A549 (cell line): ENCODE measurements around the gene CALHM6. TPM values are rescaled to one million over a fixed set of nuclear protein-coding genes. Genes with fewer than 3 reads are reported as not detected.

Experiments used
- ATAC-seq, 2 experiments: fragments of 200-7000 bp in 1 of 2; fragments of >200 bp in 1 of 2; cut with Nextera tagmentation in 1 of 2; cut with Tn5 transposase in 1 of 2; 3 replicates each; pipeline versions ENCODE4 v1.8.0 to v1.9.1; 2018 to 2020; ENCODE audit warnings: mild to moderate bottlenecking in 1 of 2, moderate library complexity in 1 of 2
- CTCF ChIA-PET: fragments of 300-600 bp; sonication (Branson Sonifier 250); formaldehyde crosslinking; extraction: SDS; loops from one replicate; lab custom pipeline; 2021; ENCODE audit warnings: antibody characterized with exemption, inconsistent platforms; lab: Yijun Ruan, JAX
- POLR2A ChIA-PET: fragments of 350-600 bp; formaldehyde crosslinking; extraction: SDS; loops from one replicate; lab custom pipeline; 2021; ENCODE audit warnings: antibody characterized with exemption, inconsistent platforms; lab: Yijun Ruan, JAX
- DNase-seq, 2 experiments: peaks; one replicate each; pipeline versions ENCODE4 v3.0.0 to v3.0.0-alpha.2; 2011 to 2016; ENCODE audit warnings: low read depth in 1 of 2, low spot score in 1 of 2
- FAIRE-seq: peaks from 2 replicates; lab custom pipeline; 2011; peaks lifted over from hg19 to GRCh38; lab: Jason Lieb, UNC
- H3K27ac ChIP-seq, 2 experiments: fragments of >200 bp; sonication (Bioruptor Twin); formaldehyde crosslinking; 3 replicates each; pipeline ENCODE4 v1.5.1; 2016 to 2017
- H3K4me1 ChIP-seq: fragments of >200 bp; sonication (Bioruptor Twin); formaldehyde crosslinking; 3 replicates; pipeline ENCODE4 v1.6.1; 2016
- H3K4me2 ChIP-seq: fragments of >200 bp; sonication (Bioruptor Twin); formaldehyde crosslinking; 3 replicates; pipeline ENCODE4 v1.6.1; 2016
- H3K4me3 ChIP-seq: fragments of >200 bp; sonication (Bioruptor Twin); formaldehyde crosslinking; 3 replicates; pipeline ENCODE4 v1.5.1; 2016
- H3K9me3 ChIP-seq: fragments of >200 bp; sonication (Bioruptor Twin); formaldehyde crosslinking; 3 replicates; pipeline ENCODE4 v1.6.1; 2016
- ATOH8 ChIP-seq: fragments of 250-450 bp; sonication (Bioruptor Pico); IDR thresholded peaks from 2 replicates; pipeline ENCODE4 v1.5.0; 2020; ENCODE audit warnings: low read depth, mild to moderate bottlenecking, moderate library complexity
- BCL3 ChIP-seq: fragments of >200 bp; sonication (Bioruptor Twin); formaldehyde crosslinking; IDR thresholded peaks from 3 replicates; pipeline ENCODE4 v1.6.1; 2016
- CBX8 ChIP-seq: fragments of 200-600 bp; sonication (generic); IDR thresholded peaks from 2 replicates; pipeline ENCODE4 v1.6.1; 2016
- CEBPB ChIP-seq, 2 experiments: fragments of >200 bp in 1 of 2; sonication (Bioruptor Twin) in 1 of 2; formaldehyde crosslinking in 1 of 2; IDR thresholded peaks; 2 replicates each; pipeline ENCODE4 v1.6.1; 2012 to 2016
- CHD2 ChIP-seq: fragments of 150-350 bp; IDR thresholded peaks from 2 replicates; pipeline ENCODE4 v1.6.1; 2014; ENCODE audit warnings: low read length; ENCODE audit not compliant: partially characterized antibody
- EHF ChIP-seq: fragments of 250-450 bp; sonication (Bioruptor Pico); IDR thresholded peaks from 2 replicates; pipeline ENCODE4 v1.5.0; 2020; ENCODE audit warnings: mild to moderate bottlenecking
- EHMT2 ChIP-seq: fragments of 200-600 bp; sonication (generic); IDR thresholded peaks from 2 replicates; pipeline ENCODE4 v1.6.1; 2016; ENCODE audit warnings: antibody characterized with exemption, low read depth, mild to moderate bottlenecking, moderate library complexity
- EP300 ChIP-seq, 2 experiments: fragments of >200 bp; sonication (Bioruptor Twin); formaldehyde crosslinking; IDR thresholded peaks; 2 replicates in 1 of 2; 3 replicates in 1 of 2; pipeline ENCODE4 v1.6.1; 2016 to 2017
- ESRRA ChIP-seq: fragments of 150-350 bp; IDR thresholded peaks from 2 replicates; pipeline ENCODE4 v1.6.1; 2014; ENCODE audit warnings: mild to moderate bottlenecking, low read length, borderline replicate concordance
- FOSL2 ChIP-seq, 2 experiments: fragments of 450-650 bp in 1 of 2; fragments of >200 bp in 1 of 2; sonication (Bioruptor Twin) in 1 of 2; formaldehyde crosslinking; IDR thresholded peaks; 2 replicates each; pipeline versions ENCODE4 v1.5.0 to v1.6.1; 2016 to 2020; ENCODE audit warnings: mild to moderate bottlenecking in 1 of 2, moderate library complexity in 1 of 2
- HEYL ChIP-seq: fragments of 250-450 bp; sonication (Bioruptor Pico); IDR thresholded peaks from 2 replicates; pipeline ENCODE4 v1.8.0; 2021; ENCODE audit warnings: mild to moderate bottlenecking, moderate library complexity
- HOXB13 ChIP-seq: fragments of 250-450 bp; sonication (Bioruptor Pico); IDR thresholded peaks from 2 replicates; pipeline ENCODE4 v1.5.0; 2020; ENCODE audit warnings: low read depth, mild to moderate bottlenecking, moderate library complexity
- JUNB ChIP-seq: fragments of >200 bp; sonication (Bioruptor Twin); formaldehyde crosslinking; IDR thresholded peaks from 2 replicates; pipeline ENCODE4 v1.6.1; 2016
- KDM1A ChIP-seq: fragments of 200-600 bp; sonication (generic); IDR thresholded peaks from 2 replicates; pipeline ENCODE4 v1.6.1; 2016; ENCODE audit warnings: low read depth, mild to moderate bottlenecking
- KDM5A ChIP-seq: fragments of 200-600 bp; sonication (generic); IDR thresholded peaks from 2 replicates; pipeline ENCODE4 v1.6.1; 2016; ENCODE audit warnings: antibody characterized with exemption, mild to moderate bottlenecking
- MAFK ChIP-seq: fragments of 450-650 bp; IDR thresholded peaks from 2 replicates; pipeline ENCODE4 v1.6.1; 2014; ENCODE audit not compliant: partially characterized antibody
- MYC ChIP-seq: IDR thresholded peaks from 2 replicates; pipeline ENCODE4 v1.6.1; 2012; ENCODE audit warnings: mild to moderate bottlenecking, inconsistent platforms, low read length, improper control_type of control experiment, borderline replicate concordance
- NFE2L2 ChIP-seq: fragments of 150-350 bp; conservative IDR thresholded peaks from 2 replicates; pipeline ENCODE4 v1.6.1; 2014; ENCODE audit warnings: low read length
- NR3C1 ChIP-seq: fragments of >200 bp; sonication (Bioruptor Twin); formaldehyde crosslinking; IDR thresholded peaks from 3 replicates; pipeline ENCODE4 v1.6.1; 2017
- RFX5 ChIP-seq: fragments of 450-650 bp; IDR thresholded peaks from 2 replicates; pipeline ENCODE4 v1.7.1; 2014; ENCODE audit warnings: antibody characterized with exemption, mild to moderate bottlenecking, moderate library complexity
- TFCP2L1 ChIP-seq: fragments of 250-450 bp; sonication (Bioruptor Pico); IDR thresholded peaks from 2 replicates; pipeline ENCODE4 v1.5.0; 2021; ENCODE audit warnings: mild to moderate bottlenecking
- ZNF302 ChIP-seq: fragments of 250-450 bp; sonication (Bioruptor Pico); IDR thresholded peaks from 2 replicates; pipeline ENCODE4 v1.9.0; 2021; ENCODE audit warnings: inconsistent platforms, mild to moderate bottlenecking, moderate library complexity
- ZSCAN20 ChIP-seq: fragments of 250-450 bp; sonication (Bioruptor Pico); IDR thresholded peaks from 2 replicates; pipeline ENCODE4 v1.8.0; 2022; ENCODE audit warnings: mild to moderate bottlenecking, moderate library complexity
- WGBS: methylation state at CpG from one replicate; pipeline ENCODE4 v1.1.6; 2017; ENCODE audit errors: missing lambda C conversion rate; 5-methylcytosine and 5-hydroxymethylcytosine counted together
- polyA plus RNA-seq, 4 experiments: library from polyadenylated mRNA; depleted of rRNA in 3 of 4; stranded (reverse); fragments of >200 nt; fragmentation: RNase III in 1 of 4; extraction: RNeasy Plus Mini Kit Qiagen cat#74134 plus additional on column Dnase treatment in 1 of 4; gene quantifications; 2 replicates in 3 of 4; 3 replicates in 1 of 4; pipeline ENCODE4 v1.2.3, GENCODE V29; 2011 to 2017
- TF ChIP-seq, protein P1 (sequence below): fragments of 150-350 bp; IDR thresholded peaks from 2 replicates; pipeline ENCODE4 v1.6.1; 2014; ENCODE audit warnings: low read depth, mild to moderate bottlenecking, low read length
- TF ChIP-seq, protein P2 (sequence below): IDR thresholded peaks from 2 replicates; pipeline ENCODE4 v1.6.1; 2012
- TF ChIP-seq, protein P3 (sequence below): fragments of 450-650 bp; IDR thresholded peaks from 2 replicates; pipeline ENCODE4 v1.6.1; 2014; ENCODE audit warnings: antibody characterized with exemption

Gene CALHM6
- polyA plus RNA-seq, 2 of the 4 experiments (the other 2 are of a cell fraction), result 0.31 TPM; not detected in 1

DNA sequence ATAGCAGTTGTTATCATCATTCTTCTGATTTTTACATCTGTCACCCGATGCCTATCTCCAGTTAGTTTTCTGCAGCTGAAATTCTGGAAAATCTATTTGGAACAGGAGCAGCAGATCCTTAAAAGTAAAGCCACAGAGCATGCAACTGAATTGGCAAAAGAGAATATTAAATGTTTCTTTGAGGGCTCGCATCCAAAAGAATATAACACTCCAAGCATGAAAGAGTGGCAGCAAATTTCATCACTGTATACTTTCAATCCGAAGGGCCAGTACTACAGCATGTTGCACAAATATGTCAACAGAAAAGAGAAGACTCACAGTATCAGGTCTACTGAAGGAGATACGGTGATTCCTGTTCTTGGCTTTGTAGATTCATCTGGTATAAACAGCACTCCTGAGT is 2.1 kb downstream of the CALHM6 start (continued):
- TF ChIP-seq ATOH8 (CRISPR knock-in tag), result no peak

GRCh38 chr6:116465246-116465645 is 4.1 kb downstream of the CALHM6 start:
- ChIA-PET CTCF (interaction anchor here (0.6 kb wide), 1 partner anchor 709 kb away, joined by 3 read pairs; no protein-coding TSS in a partner anchor), POLR2A (no interaction called here)
- H3K4me1 ChIP-seq, result no peaks in the 10 kb centered on the region
- H3K27ac ChIP-seq, result no peak overlapping the region
- ATAC-seq, result no peak
- H3K4me2 ChIP-seq, result no peak overlapping the region
- peak; percentile 10 for TF ChIP-seq MAFK
- no peak for TF ChIP-seq NR3C1
- H3K4me3 ChIP-seq, result no peak overlapping the region
- 75% methylated on average over 5 of the region's 5 CpGs for WGBS
- H3K9me3 ChIP-seq, result no peaks in the 10 kb centered on the region
- no peak for FAIRE-seq
- DNase-seq, result no peak

DNA sequence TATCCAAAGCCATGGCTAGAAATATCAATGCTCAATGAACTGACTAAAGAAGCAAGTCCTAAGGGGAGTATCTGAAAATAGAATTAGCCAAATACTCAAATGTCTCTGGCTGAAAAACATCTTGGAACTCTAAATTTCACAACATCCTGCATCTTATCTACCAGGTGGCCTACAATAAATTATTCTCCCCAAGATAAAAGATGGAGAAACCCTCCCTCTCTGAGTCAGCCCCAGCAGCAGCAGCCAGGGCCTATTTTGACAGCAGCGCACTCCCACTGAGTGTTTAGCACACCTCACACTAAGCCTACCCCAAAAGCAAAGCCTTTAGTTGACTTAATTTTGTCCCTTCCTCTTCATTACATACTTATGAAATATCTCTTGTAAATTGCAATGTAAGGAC is 5.9 kb downstream of the CALHM6 start:
- CTCF ChIA-PET, result no interaction called here
- DNase-seq, result no peak

DNA sequence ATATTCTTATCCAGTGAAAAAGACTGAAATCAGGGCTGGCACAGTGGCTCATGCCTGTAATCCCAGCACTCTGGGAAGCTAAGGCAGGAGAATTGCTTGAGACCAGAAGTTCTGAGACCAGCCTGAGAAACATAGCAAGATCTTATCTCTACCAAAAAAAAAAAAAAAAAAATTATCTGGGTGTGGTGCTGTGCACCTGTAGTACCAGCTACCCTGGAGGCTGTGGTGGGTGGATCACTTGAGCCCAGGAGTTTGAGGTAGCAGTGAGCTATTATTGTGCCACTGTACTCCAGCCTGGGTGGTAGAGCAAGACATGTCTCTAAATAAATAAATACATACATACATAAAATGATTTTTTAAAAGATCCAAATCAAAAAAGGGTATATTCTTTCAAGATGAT is 6.3 kb downstream of the CALHM6 start:
- CTCF ChIA-PET, result interaction anchor here (0.6 kb wide), 1 partner anchor 107 kb away, joined by 4 read pairs; no protein-coding TSS in a partner anchor
- Histone ChIP-seq H3K9me3 (no peaks in the 10 kb centered on the region), H3K4me2 (no peak overlapping the region), H3K4me3 (no peak overlapping the region), H3K4me1 (no peaks in the 10 kb centered on the region), H3K27ac (no peak overlapping the region)
- FAIRE-seq, result no peak
- POLR2A ChIA-PET, result no interaction called here
- TF ChIP-seq, protein P1, sequence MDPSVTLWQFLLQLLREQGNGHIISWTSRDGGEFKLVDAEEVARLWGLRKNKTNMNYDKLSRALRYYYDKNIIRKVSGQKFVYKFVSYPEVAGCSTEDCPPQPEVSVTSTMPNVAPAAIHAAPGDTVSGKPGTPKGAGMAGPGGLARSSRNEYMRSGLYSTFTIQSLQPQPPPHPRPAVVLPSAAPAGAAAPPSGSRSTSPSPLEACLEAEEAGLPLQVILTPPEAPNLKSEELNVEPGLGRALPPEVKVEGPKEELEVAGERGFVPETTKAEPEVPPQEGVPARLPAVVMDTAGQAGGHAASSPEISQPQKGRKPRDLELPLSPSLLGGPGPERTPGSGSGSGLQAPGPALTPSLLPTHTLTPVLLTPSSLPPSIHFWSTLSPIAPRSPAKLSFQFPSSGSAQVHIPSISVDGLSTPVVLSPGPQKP, result no peak
- TF ChIP-seq EHF (CRISPR knock-in tag) (no peak), FOSL2 (IDR thresholded peaks at IDR 0.05) (no peak), FOSL2 (CRISPR knock-in tag; IDR thresholded peaks at IDR 0.05) (no peak), NFE2L2 (no peak), RFX5 (no peak), KDM1A (no peak), NR3C1 (no peak), CBX8 (no peak)
- ATAC-seq, result no peak
- DNase-seq, result no peak

More for the DNA sequence above, 5.9 kb downstream of the CALHM6 start:
- no peak overlapping the region for H3K27ac ChIP-seq
- FAIRE-seq, result no peak
- WGBS, result 100% methylated on average over 1 of the region's 1 CpG
- ATAC-seq, result no peak
- H3K4me3 ChIP-seq, result no peak overlapping the region
- H3K9me3 ChIP-seq, result no peaks in the 10 kb centered on the region
- POLR2A ChIA-PET, result no interaction called here
- TF ChIP-seq ATOH8 (CRISPR knock-in tag) (no peak), KDM5A (no peak), BCL3 (no peak), ESRRA (no peak), ZSCAN20 (CRISPR knock-in tag) (no peak), HOXB13 (no peak), CHD2 (no peak), JUNB (no peak), EP300 (IDR thresholded peaks at IDR 0.05) (no peak), EHMT2 (no peak), HEYL (no peak), ZNF302 (CRISPR knock-in tag) (no peak), TFCP2L1 (CRISPR knock-in tag) (no peak), CBX8 (no peak), MYC (no peak), CEBPB (IDR thresholded peaks at IDR 0.05) (no peak)
- TF ChIP-seq, protein P2, sequence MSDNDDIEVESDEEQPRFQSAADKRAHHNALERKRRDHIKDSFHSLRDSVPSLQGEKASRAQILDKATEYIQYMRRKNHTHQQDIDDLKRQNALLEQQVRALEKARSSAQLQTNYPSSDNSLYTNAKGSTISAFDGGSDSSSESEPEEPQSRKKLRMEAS, result no peak
- TF ChIP-seq, protein P3, sequence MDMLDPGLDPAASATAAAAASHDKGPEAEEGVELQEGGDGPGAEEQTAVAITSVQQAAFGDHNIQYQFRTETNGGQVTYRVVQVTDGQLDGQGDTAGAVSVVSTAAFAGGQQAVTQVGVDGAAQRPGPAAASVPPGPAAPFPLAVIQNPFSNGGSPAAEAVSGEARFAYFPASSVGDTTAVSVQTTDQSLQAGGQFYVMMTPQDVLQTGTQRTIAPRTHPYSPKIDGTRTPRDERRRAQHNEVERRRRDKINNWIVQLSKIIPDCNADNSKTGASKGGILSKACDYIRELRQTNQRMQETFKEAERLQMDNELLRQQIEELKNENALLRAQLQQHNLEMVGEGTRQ, result no peak
- TF ChIP-seq, all 56 proteins: peak for 0
- no peaks in the 10 kb centered on the region for H3K4me1 ChIP-seq
- no peak overlapping the region for H3K4me2 ChIP-seq
